ENCODE results near the gene ELF2. TPM values are rescaled to one million over a fixed set of nuclear protein-coding genes. Genes with fewer than 3 reads are reported as not detected.

ELF2 gene
- total RNA-seq, 2 donors from 2014 or later, result 30.1 to 34.9 TPM

Other genes starting within 250 kb of the ELF2 start
- 10 to 100 TPM in 1 of 2 donors, 1 to 10 TPM in 1; 7.3 to 17.9 TPM for gene NOCT, start 161.4 kb downstream of the ELF2 start, total RNA-seq
- gene MGARP, start 103.0 kb upstream of the ELF2 start, total RNA-seq, result under 1 TPM; 0.27 to 0.31 TPM
- gene NAA15, start 124.3 kb upstream of the ELF2 start, total RNA-seq, result 10 to 100 TPM; 71.0 to 86.6 TPM
- gene NDUFC1, start 125.3 kb upstream of the ELF2 start, total RNA-seq, result 10 to 100 TPM; 29.8 to 47.5 TPM

Data from activated naive CD4-positive, alpha-beta T cell treated with anti-CD3 and anti-CD28 coated beads, Interleukin-2, amount 50 U/mL, for 72 hours (primary cell).